Hematopoietic multipotent progenitor cell (in vitro differentiated cells): Measurements from ENCODE around the gene GPC6. TPM values are rescaled to one million over a fixed set of nuclear protein-coding genes. Genes with fewer than 3 reads are reported as not detected.

Source experiments
- DNase-seq, 3 donors: peaks; one replicate each; pipeline ENCODE4 v3.0.0-alpha.2; 2011 to 2015; ENCODE audit warnings: low read depth in 2 of 3, low spot score in 2 of 3
- total RNA-seq: library from RNA; depleted of rRNA; stranded (reverse); fragments of >200 nt; gene quantifications from one replicate; pipeline ENCODE4 v1.2.3, GENCODE V29; 2012

GPC6 gene
- total RNA-seq, 1 donor: 0.54 TPM

DNA sequence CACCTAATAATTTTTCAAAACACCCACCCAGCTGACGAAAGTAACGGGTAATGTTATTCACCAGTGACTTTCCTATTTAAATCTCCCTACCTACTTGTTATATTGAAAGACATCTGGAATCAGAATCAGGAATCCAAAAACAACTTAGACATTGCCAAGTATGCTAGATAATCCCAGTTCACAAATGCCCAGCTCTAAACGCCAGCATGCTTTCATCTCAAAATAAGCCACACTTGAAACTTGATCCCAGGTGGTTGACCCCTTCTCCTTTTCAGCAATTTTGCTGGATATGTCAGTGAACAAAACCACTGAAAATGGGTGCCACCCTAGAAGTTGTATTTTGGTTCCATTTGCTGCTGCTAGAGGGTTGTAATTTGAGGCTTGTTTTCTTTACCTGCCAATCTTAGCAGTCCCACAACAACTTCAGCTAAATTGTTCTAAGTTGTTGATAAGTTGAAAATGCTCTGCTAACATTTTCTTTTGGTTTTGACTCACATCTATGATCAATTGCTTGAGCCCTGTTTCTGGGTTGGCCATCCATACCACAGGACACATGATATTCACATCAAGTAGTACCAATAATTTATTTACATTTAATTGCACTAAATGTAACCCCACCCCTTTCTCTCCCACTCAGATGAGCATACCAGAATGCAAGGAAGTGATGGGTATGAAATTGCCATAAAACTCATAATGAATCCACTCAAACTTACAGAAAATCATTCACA, 1186.4 kb downstream of the GPC6 start:
- no peak for DNase-seq

DNA sequence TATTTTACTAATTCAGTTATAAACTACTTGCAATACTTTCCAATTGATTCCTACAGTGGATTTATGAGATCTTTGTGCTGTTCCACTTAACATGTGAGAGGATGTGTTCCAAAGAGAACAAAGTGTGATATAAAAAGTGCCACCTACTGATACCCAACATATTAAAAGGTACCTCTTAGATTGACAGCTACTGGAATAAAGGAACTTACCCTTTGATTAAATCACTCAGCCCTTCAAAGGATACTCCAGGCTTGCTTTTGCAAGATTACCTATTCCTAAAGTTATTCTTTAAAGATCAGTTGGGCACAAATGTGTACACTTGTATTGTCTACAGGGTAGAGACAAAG, 1187.0 kb downstream of the GPC6 start:
- DNase-seq: no peak

DNA sequence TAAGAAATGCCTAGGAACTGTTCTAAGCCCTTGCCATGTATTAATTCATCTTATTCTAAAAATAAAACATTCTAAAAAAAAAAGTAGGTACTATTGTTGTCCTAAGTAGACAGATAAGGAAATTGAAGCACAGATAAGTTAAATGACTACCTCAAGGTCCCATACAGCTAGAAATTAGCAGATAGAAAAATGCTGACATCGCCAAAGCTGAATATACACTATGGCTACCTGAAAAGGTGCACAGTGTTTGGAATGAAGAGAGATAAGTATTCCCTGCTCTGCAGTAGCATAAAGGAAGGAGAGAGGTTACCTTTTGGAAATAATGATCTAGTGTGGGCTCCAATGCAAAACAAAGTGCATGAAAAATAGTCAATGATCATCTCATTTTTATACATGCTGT, 1187.5 kb downstream of the GPC6 start:
- no peak for DNase-seq

DNA sequence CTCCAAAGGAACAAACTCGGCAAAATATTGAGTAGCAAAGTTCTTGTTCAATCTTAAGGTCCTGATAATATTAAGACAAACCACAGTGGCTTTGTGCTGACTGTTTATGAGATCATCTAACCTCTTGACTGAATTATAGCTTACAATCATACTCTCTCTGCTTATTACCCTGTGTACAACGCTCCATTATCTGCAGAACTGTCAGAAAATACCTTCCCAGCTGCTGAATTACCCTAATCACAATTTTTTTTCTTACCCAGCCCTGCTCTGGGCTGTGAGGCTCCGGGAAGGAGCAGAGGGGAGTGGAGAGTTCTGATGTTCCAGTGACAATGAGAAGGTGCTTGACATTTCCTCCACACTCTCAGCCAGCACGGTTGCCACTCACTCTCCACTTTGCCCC, 1188.1 kb downstream of the GPC6 start:
- DNase-seq: no peak

DNA sequence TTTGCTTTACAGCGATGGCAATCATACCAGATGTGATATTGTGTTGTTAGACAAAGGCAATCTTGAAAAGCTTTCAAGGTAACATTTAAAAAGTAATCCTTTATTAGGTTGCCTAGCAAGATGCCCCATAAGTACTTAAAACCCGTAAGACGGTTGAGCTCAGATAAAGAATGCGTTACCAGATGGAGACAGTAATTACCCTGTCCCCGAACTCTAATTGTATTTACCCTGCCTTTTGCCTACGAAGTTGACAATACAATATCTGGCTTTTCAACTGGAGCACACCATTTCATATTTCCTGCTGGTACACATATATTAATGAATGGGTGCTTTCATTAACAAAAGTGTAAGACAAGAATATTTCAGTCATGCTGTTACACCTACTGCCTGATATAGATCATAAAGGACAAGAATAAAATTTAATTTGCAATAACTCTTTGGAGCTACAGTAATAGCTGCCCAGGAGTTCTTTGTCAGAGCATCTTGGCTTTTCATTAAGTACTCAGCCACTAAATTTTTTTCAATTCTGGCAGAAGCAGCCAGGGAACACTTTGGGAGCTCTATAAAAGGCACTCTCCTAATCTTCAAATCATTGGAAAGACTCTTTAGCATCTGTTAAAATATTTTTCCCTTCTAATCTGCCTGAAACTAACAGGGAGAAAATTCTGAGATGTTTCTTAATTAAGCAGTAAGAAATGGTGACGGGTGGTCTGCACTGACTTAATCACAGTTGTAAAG, 1189.1 kb downstream of the GPC6 start:
- no peak for DNase-seq

DNA sequence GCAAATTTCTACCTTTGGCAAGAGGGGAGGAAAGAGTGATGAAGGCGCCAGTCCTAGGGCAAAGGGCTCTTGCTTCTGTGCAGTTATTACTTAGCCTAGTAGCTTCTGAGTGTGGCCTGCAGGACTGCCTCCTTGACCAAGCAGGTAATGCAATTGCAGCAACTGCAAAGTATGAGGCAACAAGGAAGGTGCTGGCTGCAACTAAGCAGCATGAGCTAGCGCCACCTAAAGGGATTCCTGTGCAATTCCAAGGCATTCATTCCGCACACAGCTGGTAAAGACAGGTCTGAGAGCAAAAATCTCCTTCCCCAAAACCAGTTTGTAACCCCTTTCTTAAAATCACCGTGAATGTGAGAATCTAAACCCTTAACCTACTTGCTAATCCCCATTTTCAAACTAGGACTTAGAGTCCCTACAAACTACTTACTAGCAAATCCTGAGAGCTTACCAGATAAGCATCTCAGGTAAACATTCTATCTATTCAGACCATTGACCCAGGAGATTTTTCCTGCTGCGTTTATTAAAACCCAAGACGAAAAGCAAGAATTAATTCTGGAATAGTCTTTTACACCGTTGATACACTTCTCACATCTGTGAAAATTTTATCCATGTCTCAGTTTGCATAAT, 1190.0 kb downstream of the GPC6 start:
- DNase-seq: no peak

DNA sequence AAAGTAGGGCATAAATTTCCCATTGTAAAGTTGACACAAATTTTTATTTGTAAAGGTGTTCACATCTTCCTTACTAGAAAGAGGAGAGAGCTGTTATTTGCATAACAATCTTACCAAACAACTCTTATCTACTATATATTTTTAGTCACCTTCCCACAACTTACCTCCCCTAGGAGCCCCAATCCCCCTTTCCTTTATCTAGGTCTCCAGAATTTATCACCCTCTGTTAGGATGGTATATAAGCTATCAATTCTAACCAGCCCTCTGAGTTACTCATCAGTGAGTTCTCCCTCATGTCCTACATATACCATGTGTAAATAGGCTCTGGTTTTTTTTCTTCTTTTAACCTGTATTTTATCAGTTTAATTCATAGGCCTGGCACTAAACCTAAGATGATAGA, 1190.7 kb downstream of the GPC6 start:
- DNase-seq: no peak

DNA sequence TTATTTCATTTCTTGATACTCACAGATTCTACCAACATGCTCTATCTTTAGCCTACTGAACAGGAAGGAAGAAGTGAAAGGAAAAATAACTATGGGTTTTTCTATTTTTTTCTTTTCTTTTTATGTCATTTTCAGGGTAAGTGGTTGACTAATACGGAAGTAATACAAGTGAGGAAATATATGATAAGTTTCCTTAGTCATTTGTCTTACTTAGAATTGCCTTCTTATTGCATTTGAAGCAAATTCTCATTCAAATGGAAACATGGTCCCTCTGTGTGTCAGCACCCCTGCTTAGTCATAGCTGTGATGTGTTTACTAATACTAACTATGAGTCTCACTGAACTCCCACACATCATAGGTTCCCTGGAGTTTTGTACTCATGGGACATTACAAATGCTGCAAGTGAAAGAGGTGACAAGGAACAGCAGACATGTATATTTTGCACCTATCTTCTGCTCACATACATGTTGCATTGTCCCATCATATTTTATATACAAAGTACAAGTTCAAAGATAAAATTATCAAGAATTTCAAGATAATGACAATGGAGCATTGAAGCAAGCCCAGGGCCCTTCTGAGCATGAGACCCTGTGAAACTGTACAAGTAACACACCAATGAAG, 1192.8 kb downstream of the GPC6 start:
- DNase-seq: peak in 2 of 3 donors; percentile 14 to 52

DNA sequence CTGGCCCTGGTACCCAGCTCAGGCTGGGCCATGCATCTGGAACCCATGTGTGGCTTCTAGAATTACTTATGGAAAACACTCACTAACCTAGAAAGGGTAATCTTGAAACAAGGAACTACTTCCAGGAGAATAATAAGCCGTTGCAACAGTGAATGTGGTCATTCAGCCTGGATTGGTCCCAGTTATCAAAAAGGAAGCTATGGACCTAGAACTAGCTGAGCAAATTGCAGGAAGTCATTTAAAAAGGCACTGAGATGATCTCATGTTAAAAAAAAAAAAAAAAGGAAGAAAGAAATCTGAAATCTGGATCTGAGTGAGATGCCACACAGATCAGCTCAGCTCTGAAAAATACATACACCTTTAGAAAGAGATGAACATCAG, 1193.3 kb downstream of the GPC6 start:
- DNase-seq: no peak

DNA sequence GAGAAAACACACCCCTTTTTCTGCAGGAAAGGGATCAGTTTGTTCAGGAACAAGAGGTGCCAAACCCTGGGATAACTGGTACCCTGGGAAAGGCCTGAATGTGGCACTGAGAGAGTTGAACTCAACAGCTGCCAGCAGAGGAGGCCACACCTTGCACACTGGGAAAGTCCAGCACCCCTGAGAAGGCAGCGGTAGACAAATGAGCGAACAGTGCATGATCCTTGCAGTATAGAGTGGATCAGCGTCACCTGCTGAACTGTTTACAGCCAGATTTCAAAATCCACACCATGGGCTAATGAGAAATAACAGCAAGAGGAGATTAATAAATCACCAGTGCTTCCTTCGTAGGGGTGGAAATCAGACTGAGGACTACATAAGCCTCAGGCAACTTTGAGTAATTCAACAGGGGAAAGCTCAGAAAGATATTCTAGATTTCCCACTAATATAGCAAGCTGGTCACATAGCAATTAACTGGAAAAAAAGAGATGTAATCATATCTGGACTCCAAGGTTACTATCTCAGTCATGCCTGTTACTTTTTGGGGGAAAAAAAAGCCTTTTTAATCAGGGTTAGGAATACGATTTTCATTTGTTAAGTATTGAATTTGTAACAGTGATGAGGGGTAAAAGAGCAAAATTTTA, 1200.8 kb downstream of the GPC6 start:
- no peak for DNase-seq

DNA sequence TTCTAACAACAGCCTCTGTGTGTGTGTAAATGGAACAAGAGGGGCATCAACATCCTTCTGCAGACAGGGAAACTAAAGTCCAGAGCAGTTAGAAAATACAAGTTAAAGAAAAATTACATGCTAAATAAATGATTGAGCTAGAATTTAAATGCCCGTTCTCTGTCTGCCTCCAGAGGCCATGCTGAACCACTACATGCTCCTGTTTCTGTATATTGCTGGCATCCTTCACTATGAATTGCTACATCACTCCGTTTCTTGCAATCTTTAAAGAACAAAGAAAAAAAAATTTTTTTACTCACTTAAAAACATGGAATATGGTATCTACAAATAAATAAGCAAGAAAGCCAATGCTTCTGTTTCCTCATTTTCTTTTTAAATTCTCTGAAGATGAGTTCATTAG, 1205.0 kb downstream of the GPC6 start:
- DNase-seq: no peak

DNA sequence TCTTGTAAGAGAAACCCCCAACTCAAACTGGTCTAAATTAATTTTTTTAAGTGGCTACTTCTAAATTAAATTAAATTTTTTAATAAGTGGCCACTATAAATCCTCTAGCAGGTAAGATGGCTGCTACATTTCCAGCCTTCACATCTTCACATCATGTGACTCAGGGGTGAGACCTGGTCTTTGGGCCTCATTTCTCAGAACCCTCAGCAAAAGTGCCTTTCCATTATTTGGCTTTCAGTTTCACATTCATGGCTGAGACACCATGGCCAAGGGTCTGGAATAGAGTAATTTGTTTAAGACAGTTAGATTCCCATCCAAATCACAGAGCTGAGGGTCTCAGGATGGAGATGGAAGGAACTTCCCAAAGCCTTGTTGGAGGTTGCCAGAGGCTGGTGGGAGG, 1205.4 kb downstream of the GPC6 start:
- peak in 1 of 3 donors; percentile 16 for DNase-seq

DNA sequence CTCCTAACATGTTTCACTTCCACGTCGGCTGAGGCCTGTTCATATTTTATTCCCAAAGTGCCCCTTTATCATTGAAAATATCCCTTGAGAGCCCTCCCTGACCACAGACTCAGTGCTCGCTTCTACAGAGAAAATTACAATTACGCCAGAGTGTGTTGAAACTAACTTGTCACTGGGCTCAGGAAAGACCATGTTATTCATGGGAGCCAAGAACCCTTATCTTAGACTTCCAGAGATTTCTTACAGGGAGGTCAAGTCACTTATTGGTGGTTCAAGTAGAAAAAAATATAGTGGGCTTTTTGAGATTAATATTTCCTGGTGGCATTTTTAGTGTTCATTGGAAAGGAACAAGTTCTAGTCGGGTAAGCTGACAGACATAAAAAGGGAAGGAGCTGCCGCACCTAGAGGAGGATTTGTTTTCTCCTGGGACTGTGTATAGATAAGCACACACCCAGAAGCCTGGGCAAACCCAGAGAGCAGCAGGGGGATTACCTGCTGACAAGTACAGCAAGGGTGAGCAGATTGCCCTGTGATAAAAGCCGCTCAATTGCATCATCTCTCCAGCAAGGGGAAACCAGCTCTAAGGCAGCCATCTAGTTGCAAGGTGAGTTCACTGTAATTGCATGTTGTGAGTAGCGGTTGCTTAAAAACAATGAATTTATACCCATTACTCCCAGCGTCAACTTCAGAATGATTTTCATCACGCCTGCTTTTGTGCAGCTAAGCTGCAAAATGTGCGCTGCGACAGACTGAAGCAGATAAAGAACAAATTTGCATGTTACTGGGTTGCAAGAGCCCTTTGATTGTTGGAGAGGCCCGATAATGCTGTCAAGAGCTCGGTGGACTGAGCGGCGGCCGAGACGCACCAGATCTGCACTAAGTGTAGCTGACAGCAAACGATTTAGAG, 1206.7 kb downstream of the GPC6 start:
- peak in 1 of 3 donors; percentile 4 for DNase-seq

DNA sequence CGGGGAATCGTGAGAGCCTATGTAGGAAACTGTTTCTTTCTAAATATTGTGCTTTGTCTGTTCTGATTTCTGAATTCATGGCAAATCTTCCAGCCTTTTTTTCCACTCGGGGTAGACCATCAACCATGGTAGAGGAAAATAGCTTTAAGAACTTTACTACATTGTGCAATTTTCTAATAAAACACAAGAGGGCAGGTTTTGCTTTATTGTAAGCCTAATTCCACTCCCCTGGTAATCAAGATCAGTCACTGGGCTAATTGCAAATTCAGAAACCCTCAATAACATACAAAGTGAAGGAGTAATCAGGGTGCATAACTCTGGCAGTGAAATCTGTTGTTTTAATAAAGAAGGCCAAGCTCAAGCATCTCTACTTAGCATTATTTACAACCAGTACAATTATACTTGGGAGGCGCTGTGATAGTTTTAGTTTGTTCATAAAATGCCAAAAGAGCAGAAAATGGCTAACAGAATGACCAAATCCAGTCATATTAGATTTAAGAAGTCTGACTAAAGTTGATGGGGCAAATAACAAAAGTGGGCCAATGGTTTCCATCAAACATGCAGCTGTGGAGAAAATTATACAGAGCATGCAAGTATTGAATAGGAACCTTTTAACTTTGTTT, 1209.1 kb downstream of the GPC6 start:
- DNase-seq: peak; percentile 11 to 74 (median 30)

DNA sequence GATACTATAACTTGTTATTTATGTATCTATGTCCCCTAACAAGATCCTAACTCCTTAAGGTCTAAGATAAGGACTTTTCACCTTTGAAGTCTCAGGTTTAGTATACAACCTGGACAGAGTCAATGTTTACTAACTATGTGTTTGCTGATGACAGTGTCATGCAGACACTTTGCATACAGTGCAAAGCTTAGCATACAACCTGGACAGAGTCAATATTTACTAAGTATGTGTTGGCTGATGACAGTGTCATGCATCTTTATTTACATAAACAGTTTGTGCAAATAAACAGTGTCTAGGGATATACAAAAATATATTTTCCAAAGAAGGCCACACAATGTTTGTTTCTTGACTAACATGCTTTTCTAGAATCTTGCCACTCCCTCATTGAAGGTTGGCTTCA, 1218.2 kb downstream of the GPC6 start:
- DNase-seq: no peak

DNA sequence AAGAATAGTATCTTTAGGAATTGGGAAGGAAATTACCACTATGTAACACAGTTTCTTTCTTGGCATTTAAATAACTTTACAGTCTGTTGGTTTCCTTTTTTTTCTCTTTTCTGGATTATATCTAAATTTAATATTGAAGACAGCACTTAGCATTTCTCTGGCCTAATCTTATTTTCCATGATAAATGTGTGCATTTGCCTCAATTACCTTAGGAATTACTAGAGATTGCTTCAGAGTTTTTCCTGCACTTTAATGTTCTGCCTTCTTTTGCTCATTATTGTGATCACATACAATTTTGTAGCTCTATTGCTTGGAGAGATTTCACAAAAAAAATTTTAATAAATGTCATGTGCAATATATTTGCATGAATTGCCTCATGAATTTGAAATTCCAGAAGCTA, 1227.7 kb downstream of the GPC6 start:
- DNase-seq: no peak

DNA sequence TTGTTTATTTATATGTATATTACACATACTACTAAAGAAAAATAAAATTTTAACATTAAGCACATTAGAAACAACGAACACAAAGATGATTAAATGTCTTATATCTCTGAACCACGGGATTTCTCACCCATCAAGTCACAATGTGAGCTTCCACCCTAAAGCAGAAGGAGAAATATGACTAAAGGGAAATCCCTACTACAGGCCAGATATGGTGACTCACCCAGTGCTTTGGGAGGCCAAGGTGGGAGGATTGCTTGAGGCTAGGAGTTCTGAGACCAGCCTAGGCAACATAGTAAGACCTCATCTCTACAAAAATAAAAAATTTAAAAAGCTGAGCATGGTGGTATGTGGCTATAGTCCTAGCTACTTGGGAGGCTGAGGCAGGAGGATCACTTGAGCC, 1228.3 kb downstream of the GPC6 start:
- DNase-seq: no peak

DNA sequence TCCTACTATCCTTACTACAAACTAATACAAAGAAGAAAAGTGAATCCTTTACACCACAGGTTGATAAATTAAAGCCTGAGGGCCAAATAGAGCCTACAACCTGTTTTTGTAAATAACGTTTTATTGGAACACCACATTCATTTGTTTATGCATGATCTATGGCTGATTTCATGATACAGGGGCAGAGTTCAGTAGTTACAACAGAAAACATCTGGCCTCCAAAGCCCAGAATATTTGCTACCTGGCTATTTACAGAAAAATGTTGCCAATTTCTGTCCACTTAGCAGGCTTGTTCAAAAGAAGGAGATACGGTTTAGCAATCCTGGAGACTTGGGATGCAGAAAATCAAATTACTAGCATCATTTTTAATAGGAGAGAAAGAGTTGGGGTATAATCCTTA, 1228.8 kb downstream of the GPC6 start:
- no peak for DNase-seq
